HG03103 (cell line): Measurements from ENCODE around the gene SPDYA.

Experiments
- ATAC-seq: cut with Tn5 transposase; IDR thresholded peaks from one replicate; pipeline ENCODE4 v1.9.1; 2021; ENCODE audit warnings: low read depth; ENCODE audit not compliant: unreplicated experiment

The SPDYA gene

GRCh38 chr2:28824207-28824606 is 13.6 kb downstream of the SPDYA start:
- no peak for ATAC-seq

- no peak for ATAC-seq
These were observed 14.2 kb downstream of the SPDYA start for GRCh38 chr2:28824870-28825269.

GRCh38 chr2:28828382-28828781 is 17.7 kb downstream of the SPDYA start:
- no peak for ATAC-seq

- ATAC-seq = no peak
These were observed 23.3 kb downstream of the SPDYA start for GRCh38 chr2:28833740-28834470.

- ATAC-seq = no peak
These were observed 25.1 kb downstream of the SPDYA start for GRCh38 chr2:28835781-28836180.

- no peak for ATAC-seq
These were observed 28.3 kb downstream of the SPDYA start for GRCh38 chr2:28838971-28839370.

- ATAC-seq = no peak
These were observed 31.4 kb downstream of the SPDYA start for GRCh38 chr2:28842042-28842441.

- ATAC-seq = no peak
These were observed 44.6 kb downstream of the SPDYA start for GRCh38 chr2:28855193-28855592.

GRCh38 chr2:28855977-28856376 is 45.3 kb downstream of the SPDYA start:
- ATAC-seq = no peak

- no peak for ATAC-seq
These were observed 58.0 kb downstream of the SPDYA start for GRCh38 chr2:28868611-28869010.

GRCh38 chr2:28869494-28870145 is 59.0 kb downstream of the SPDYA start:
- ATAC-seq = peak; percentile 15

- peak; percentile 89 for ATAC-seq
These were observed 59.7 kb downstream of the SPDYA start, which contains the start of gene TRMT61B for GRCh38 chr2:28870146-28870891. TRMT61B (minus strand) TSS chr2:28870309; CDS start chr2:28870277, 32 bp downstream.

GRCh38 chr2:28871620-28872019 is 61.0 kb downstream of the SPDYA start:
- no peak for ATAC-seq

GRCh38 chr2:28880193-28880592 is 69.6 kb downstream of the SPDYA start:
- ATAC-seq = no peak

GRCh38 chr2:28893488-28893887 is 82.9 kb downstream of the SPDYA start:
- no peak for ATAC-seq

GRCh38 chr2:28894470-28895188 is 84.0 kb downstream of the SPDYA start, which contains the start of gene WDR43:
WDR43 (plus strand) TSS chr2:28894667; CDS start chr2:28894699, 32 bp downstream.
- ATAC-seq = peak; percentile 85

GRCh38 chr2:28895189-28895893 is 84.7 kb downstream of the SPDYA start:
- peak; percentile 17 for ATAC-seq

GRCh38 chr2:28896906-28897305 is 86.3 kb downstream of the SPDYA start:
- ATAC-seq = no peak

- ATAC-seq = no peak
These were observed 87.4 kb downstream of the SPDYA start for GRCh38 chr2:28898048-28898447.
